Measurements from ENCODE around the gene ATG2B.

- TF ChIP-seq CTCF (IDR thresholded peaks at IDR 0.05) (no peak), POLR2A (IDR thresholded peaks at IDR 0.05) (no peak)
Measured at GRCh38 chr14:96390965-96391292, 27.8 kb upstream of the ATG2B start.
